CD8-positive, alpha-beta memory T cell (primary cell): ENCODE data around the gene GYG1. TPM values are rescaled to one million over a fixed set of nuclear protein-coding genes. Genes with fewer than 3 reads are reported as not detected.

Source experiments
- CTCF ChIA-PET: fragments of 350-600 bp; sonication (Branson Sonifier 250); formaldehyde crosslinking; loops from one replicate; lab custom pipeline; 2021; ENCODE audit warnings: antibody characterized with exemption; lab: Charles Lee
- POLR2A ChIA-PET: fragments of 350-600 bp; sonication (Branson Sonifier 250); formaldehyde crosslinking; loops from one replicate; lab custom pipeline; 2021; ENCODE audit warnings: antibody characterized with exemption; lab: Charles Lee
- DNase-seq, 5 donors: peaks; one replicate each; pipeline versions ENCODE4 v3.0.0 to v3.0.0-alpha.2; 2020 to 2022; ENCODE audit warnings: mixed read lengths in 1 of 5
- H3K27ac ChIP-seq: one replicate; pipeline ENCODE4 v1.7.0; 2013; ENCODE audit warnings: low read depth, mild to moderate bottlenecking, low read length, moderate library complexity
- H3K27me3 ChIP-seq: 2 replicates; pipeline ENCODE4 v1.7.0; 2013; ENCODE audit warnings: low read length, mild to moderate bottlenecking; ENCODE audit not compliant: insufficient read depth, poor library complexity, severe bottlenecking
- H3K36me3 ChIP-seq: 2 replicates; pipeline ENCODE4 v1.7.0; 2013; ENCODE audit warnings: mild to moderate bottlenecking, low read length, moderate library complexity; ENCODE audit not compliant: insufficient read depth
- H3K4me1 ChIP-seq: 2 replicates; pipeline ENCODE4 v1.7.0; 2013; ENCODE audit warnings: mild to moderate bottlenecking, low read length, moderate library complexity; ENCODE audit not compliant: insufficient read depth
- H3K4me3 ChIP-seq: 2 replicates; pipeline ENCODE4 v1.7.0; 2013; ENCODE audit warnings: mild to moderate bottlenecking, low read length
- H3K9me3 ChIP-seq: 2 replicates; pipeline ENCODE4 v1.7.0; 2013; ENCODE audit warnings: mild to moderate bottlenecking, low read length
- H3K27ac Mint-ChIP-seq, 8 donors: one replicate each; pipeline ENCODE4 v1.8.0; 2020 to 2021; ENCODE audit warnings: mixed read lengths in 8 of 8, mild to moderate bottlenecking in 6 of 8, inconsistent platforms in 3 of 8, moderate library complexity in 3 of 8
- H3K27me3 Mint-ChIP-seq, 2 donors: one replicate each; pipeline ENCODE4 v1.8.0; 2020 to 2021; ENCODE audit warnings: mixed read lengths in 2 of 2, mild to moderate bottlenecking in 1 of 2, moderate library complexity in 1 of 2
- H3K36me3 Mint-ChIP-seq, 3 donors: one replicate each; pipeline ENCODE4 v1.8.0; 2020 to 2021; ENCODE audit warnings: mixed read lengths in 3 of 3, inconsistent platforms in 1 of 3, mild to moderate bottlenecking in 1 of 3
- H3K4me1 Mint-ChIP-seq, 3 donors: one replicate each; pipeline ENCODE4 v1.8.0; 2020 to 2021; ENCODE audit warnings: mixed read lengths in 3 of 3, inconsistent platforms in 1 of 3, mild to moderate bottlenecking in 1 of 3
- H3K4me3 Mint-ChIP-seq, 7 donors: one replicate each; pipeline ENCODE4 v1.8.0; 2020 to 2021; ENCODE audit warnings: mixed read lengths in 7 of 7, mild to moderate bottlenecking in 6 of 7, moderate library complexity in 4 of 7, inconsistent platforms in 2 of 7
- H3K9me3 Mint-ChIP-seq, 5 donors: one replicate each; pipeline ENCODE4 v1.8.0; 2020 to 2022; ENCODE audit warnings: mixed read lengths in 5 of 5, mild to moderate bottlenecking in 3 of 5, moderate library complexity in 2 of 5, inconsistent platforms in 1 of 5
- polyA plus RNA-seq: library from polyadenylated mRNA; unstranded; fragments of 300-500 nt; fragmentation: Illumina TruSeq; gene quantifications from one replicate; pipeline ENCODE4 v1.2.3, GENCODE V29; 2021
- total RNA-seq, 2 experiments: library from RNA; stranded (reverse); gene quantifications; one replicate each; pipeline ENCODE4 v1.2.3, GENCODE V29; 2021

Gene GYG1
- total and polyA plus RNA-seq, 3 experiments from 2014 or later: 31.9 to 78.3 (median 35.0) TPM

- CTCF ChIA-PET: no interaction called here
- POLR2A ChIA-PET: no interaction called here
- H3K27ac Mint-ChIP-seq: no peak overlapping the region
These were observed 76.5 kb downstream of the GYG1 start for GRCh38 chr3:149067883-149068282.

More at GRCh38 chr3:149067883-149068282, 76.5 kb downstream of the GYG1 start:
- DNase-seq: no peak
- Histone ChIP-seq H3K27ac (no peak overlapping the region), H3K27me3 (no peaks in the 10 kb centered on the region), H3K36me3 (peaks cover 4% of the 10 kb centered on the region), H3K4me1 (no peaks in the 10 kb centered on the region), H3K4me3 (no peak overlapping the region), H3K9me3 (no peaks in the 10 kb centered on the region)
- H3K27me3 Mint-ChIP-seq: no peaks in the 10 kb centered on the region
- no peaks in the 10 kb centered on the region for H3K9me3 Mint-ChIP-seq
- H3K4me3 Mint-ChIP-seq: no peak overlapping the region
- H3K36me3 Mint-ChIP-seq: peaks cover 4 to 67% (median 6%) of the 10 kb centered on the region in 3 donors
- H3K4me1 Mint-ChIP-seq: no peaks in the 10 kb centered on the region

Other genes with a start within 250 kb of the GYG1 start
- not detected for gene CPB1, start 163.7 kb upstream of the GYG1 start, total RNA-seq
- gene CPB1, start 163.7 kb upstream of the GYG1 start, polyA plus RNA-seq: not detected
- gene CPA3, start 126.2 kb upstream of the GYG1 start, total RNA-seq: not detected
- not detected for gene CPA3, start 126.2 kb upstream of the GYG1 start, polyA plus RNA-seq
- gene HLTF, start 95.0 kb downstream of the GYG1 start, total RNA-seq: 10 to 100 TPM; 17.5 to 18.6 TPM
- 20.9 TPM for gene HLTF, start 95.0 kb downstream of the GYG1 start, polyA plus RNA-seq
- 10 to 100 TPM; 19.3 to 19.6 TPM for gene HPS3, start 138.1 kb downstream of the GYG1 start, total RNA-seq
- gene HPS3, start 138.1 kb downstream of the GYG1 start, polyA plus RNA-seq: 41.9 TPM
- gene CP, start 230.3 kb downstream of the GYG1 start, total RNA-seq: not detected
- not detected for gene CP, start 230.3 kb downstream of the GYG1 start, polyA plus RNA-seq